Choroid plexus epithelial cell (primary cell): ENCODE data around the gene MFAP1.

ENCODE experiments used
- DNase-seq: peaks from one replicate; pipeline ENCODE4 v3.0.0-alpha.2; 2010; ENCODE audit warnings: low read depth
- H3K4me3 ChIP-seq: 2 replicates; pipeline ENCODE4 v1.5.1; 2011; ENCODE audit warnings: low read depth, mild to moderate bottlenecking, control low read depth, low read length, moderate library complexity
- TF ChIP-seq, protein P1 (sequence below): conservative IDR thresholded peaks from 2 replicates; pipeline ENCODE4 v1.5.1; 2011; ENCODE audit warnings: low read depth, mild to moderate bottlenecking, control low read depth, inconsistent platforms, low read length, moderate library complexity

MFAP1 gene

DNA sequence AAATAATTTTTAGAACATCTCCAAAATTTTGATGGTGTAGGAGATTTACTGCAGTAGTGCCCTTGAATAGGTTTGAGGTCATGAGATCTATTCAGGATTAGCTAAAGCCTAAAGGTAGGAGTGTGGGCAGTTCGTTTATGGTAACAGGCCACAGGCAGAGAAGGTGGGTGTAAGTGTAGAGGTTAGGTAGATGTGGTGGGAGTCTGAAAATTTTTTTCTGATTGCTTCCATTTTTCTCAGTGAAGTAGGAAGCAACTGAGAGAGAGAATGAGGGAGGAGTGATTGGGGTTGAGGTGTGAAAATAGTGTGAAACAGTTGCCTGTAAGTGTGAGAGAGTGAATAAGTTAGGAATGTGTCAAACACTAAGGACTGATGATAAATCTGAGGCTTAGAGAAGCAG, 45.5 kb downstream of the MFAP1 start:
- no peak for DNase-seq
- TF ChIP-seq, protein P1, sequence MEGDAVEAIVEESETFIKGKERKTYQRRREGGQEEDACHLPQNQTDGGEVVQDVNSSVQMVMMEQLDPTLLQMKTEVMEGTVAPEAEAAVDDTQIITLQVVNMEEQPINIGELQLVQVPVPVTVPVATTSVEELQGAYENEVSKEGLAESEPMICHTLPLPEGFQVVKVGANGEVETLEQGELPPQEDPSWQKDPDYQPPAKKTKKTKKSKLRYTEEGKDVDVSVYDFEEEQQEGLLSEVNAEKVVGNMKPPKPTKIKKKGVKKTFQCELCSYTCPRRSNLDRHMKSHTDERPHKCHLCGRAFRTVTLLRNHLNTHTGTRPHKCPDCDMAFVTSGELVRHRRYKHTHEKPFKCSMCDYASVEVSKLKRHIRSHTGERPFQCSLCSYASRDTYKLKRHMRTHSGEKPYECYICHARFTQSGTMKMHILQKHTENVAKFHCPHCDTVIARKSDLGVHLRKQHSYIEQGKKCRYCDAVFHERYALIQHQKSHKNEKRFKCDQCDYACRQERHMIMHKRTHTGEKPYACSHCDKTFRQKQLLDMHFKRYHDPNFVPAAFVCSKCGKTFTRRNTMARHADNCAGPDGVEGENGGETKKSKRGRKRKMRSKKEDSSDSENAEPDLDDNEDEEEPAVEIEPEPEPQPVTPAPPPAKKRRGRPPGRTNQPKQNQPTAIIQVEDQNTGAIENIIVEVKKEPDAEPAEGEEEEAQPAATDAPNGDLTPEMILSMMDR: no peak
- H3K4me3 ChIP-seq: no peak overlapping the region

DNA sequence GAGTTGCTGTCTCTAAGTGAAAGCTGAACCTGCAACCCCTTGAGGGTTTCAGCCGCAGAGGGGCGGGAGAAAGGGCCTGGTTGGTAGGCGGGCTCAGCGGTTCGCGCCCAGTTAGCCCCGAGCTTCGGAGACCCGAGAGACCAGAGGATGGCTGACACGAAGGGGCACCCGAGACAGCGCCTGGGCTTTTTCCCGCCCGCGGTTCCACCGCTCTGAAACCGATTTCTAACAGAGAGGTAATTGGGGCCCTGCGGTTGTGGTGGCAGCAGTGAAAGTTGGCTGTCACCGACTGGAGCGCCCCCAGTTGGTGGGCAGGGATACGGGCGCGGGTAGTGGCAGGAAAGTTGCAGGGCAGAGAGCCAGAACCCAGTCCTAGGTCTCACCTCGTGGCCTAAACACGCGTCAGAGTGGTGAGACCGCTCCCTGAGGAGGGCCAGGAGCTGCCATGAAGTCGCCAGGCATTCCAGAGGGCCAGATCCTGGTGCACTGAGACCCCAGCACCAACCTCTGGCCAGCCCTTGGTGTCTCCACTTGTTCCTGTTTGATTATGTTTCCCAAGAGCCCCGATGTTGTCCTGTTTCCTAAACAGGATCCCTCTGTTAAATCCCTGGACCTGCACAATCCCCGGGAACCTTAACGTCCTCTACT, 47.1 kb downstream of the MFAP1 start:
- peak overlapping the region; percentile 66 for H3K4me3 ChIP-seq
- TF ChIP-seq, protein P1: peak; percentile 84
- DNase-seq: peak; percentile 70

DNA sequence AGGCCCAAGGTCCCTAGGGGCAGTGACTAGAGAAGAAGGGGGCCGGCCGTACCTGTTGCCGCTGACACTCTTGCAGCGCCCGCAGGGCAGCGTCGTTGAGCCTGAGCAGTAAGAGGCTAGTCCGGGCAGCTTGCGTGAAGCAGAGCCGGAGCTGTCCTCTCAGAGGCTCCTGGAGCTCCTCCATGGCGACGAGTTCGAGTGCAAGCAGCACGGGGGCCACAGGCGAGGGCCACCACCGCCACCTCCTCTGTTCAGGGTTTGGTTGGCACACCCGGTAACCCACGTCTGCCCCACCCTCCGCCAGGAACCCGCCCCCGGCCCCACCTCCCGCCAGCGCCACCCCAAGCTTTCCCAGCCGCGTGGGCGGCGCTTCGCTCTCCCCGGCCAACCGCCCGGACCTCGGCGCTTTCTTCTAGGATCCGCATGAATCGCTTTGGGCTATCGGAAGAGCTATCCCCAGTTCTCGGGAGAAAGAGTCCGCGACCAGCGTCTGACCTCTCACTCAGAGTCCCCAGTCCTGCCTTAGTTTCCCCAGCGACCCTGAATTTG, 47.7 kb downstream of the MFAP1 start, which contains the start of gene ELL3:
Gene ELL3 (minus strand): TSS at position 249 of the 549 bp plus-strand sequence. CDS start 65 bp downstream, at position 184.
- peak within 1 kb of the TSS; percentile 66 for H3K4me3 ChIP-seq
- DNase-seq: peak; percentile 52
- TF ChIP-seq, protein P1: no peak

DNA sequence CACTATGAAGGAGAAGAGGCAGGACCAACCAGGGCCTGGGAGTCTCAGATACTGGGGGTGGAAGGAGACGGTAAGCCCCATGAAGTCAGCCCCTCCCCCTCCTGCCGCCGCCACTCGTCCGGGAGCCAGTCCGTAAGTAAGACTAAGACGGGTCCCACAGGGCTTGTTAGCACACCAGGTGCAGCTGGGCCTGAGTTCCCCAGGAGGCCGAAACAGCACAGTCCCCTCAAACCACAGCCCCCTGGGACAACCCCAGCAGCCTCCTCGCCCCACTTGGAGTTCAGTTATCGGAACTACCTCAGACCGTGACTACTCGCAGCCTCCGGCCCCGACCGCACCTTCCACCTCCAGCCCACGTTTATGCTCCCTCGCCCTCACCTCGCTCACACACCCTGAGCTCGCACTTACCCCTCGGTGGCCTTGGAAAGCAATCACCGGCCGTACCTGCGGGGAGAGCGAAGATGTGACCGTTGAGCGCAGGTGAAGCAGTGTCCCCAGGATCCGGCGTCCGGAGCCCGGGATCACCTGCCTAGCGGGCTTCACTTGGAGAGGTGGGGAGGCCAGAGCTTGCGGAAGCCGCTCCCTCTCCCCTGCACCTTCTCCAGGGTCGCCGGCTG, 48.3 kb downstream of the MFAP1 start:
- H3K4me3 ChIP-seq: peak overlapping the region; percentile 66
- DNase-seq: no peak
- TF ChIP-seq, protein P1: no peak

DNA sequence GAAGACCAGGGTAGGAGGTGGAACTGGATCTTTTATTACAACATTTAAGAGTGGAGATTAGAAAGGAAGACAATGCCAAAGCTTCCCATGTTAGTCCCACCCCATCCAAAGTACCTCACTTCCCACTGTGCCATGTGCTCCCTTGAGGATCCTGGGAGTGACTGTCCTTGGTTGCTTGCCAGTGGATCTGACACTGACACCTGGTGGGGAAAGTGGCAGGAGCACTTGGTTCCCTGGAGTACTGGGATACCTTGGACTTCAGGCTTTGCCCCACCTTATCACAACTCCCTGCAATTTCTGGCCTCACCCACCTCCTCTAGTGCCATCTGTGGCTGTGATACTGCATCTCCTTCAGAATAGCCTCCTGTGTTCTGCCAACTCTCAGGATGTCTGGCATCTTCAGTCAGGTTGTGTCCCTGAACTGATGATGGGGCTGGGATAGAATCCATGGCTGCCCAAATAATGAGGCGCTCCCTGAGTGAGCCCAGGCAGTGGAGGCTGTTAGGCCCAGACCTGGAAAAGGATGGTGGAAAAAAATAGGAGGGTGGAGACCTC, 49.0 kb downstream of the MFAP1 start:
- TF ChIP-seq, protein P1: peak; percentile 48
- DNase-seq: no peak
- H3K4me3 ChIP-seq: no peak overlapping the region

DNA sequence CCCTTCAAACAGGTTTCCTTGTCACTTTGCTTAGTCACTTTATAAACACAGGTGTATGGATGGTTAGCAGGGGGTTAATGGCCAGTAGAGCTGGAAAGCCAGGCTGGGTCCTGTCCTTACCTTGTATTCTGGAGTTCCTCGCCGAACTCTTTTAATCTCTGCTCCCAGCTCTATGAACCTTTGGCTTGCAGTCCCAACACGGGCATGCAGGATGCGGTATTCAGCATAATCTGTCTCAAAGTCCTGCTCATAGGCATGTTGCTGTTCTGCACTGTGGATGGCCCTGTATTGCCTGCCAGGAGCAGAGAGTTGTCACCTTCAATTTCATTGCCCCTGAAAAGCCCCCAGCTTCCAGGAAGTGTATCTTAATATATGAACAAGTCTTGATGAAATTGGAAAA, 50.4 kb downstream of the MFAP1 start:
- TF ChIP-seq, protein P1: no peak
- DNase-seq: no peak
- H3K4me3 ChIP-seq: no peak overlapping the region

DNA sequence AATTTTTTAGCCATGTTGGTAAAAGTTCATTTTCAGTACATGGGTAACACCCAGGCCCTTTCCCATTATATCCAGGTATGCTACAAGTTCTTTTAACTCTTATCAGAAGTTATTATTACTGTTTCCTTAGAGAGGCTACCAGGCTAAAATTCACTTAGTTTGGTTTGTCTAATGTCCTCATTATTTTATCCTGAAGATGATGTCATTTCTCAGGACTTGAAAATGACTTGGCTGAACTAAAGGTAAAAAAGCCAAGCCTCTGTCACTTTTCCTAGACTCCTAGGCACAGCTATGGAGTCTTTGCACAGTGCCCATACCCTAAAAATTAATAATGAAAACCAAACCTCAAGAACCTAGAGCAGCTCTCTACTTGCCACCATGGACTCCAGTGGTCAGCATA, 51.9 kb downstream of the MFAP1 start:
- no peak for DNase-seq
- TF ChIP-seq, protein P1: no peak
- no peak overlapping the region for H3K4me3 ChIP-seq
